H9 (cell line): ENCODE measurements around the gene RETN. TPM values are rescaled to one million over a fixed set of nuclear protein-coding genes. Genes with fewer than 3 reads are reported as not detected.

Experiments
- DNase-seq: peaks from one replicate; pipeline ENCODE4 v3.0.0-alpha.2; 2017
- H2AFZ ChIP-seq: one replicate; pipeline ENCODE4 v1.6.1; 2013; ENCODE audit warnings: mild to moderate bottlenecking, low read length, control low read depth, moderate library complexity
- H2AK5ac ChIP-seq: 2 replicates; pipeline ENCODE4 v1.6.1; 2013; ENCODE audit warnings: low read length, control low read depth, mixed read lengths; ENCODE audit not compliant: insufficient read length
- H2BK120ac ChIP-seq: one replicate; pipeline ENCODE4 v1.6.1; 2013; ENCODE audit warnings: low read depth, mild to moderate bottlenecking, low read length, control low read depth, inconsistent platforms; ENCODE audit not compliant: poor library complexity, severe bottlenecking
- H2BK12ac ChIP-seq: 2 replicates; pipeline ENCODE4 v1.6.1; 2013; ENCODE audit warnings: low read length, control low read depth, mixed read lengths, low read depth; ENCODE audit not compliant: insufficient read length
- H2BK15ac ChIP-seq: 2 replicates; pipeline ENCODE4 v1.6.1; 2013; ENCODE audit warnings: low read depth, low read length, control low read depth
- H2BK20ac ChIP-seq: one replicate; pipeline ENCODE4 v1.6.1; 2013; ENCODE audit warnings: low read depth, mild to moderate bottlenecking, low read length, control low read depth, inconsistent platforms; ENCODE audit not compliant: poor library complexity, severe bottlenecking
- H2BK5ac ChIP-seq: 2 replicates; pipeline ENCODE4 v1.6.1; 2013; ENCODE audit warnings: low read length, control low read depth, mixed read lengths; ENCODE audit not compliant: insufficient read length
- H3K14ac ChIP-seq: 2 replicates; pipeline ENCODE4 v1.6.1; 2013; ENCODE audit warnings: low read length, control low read depth; ENCODE audit not compliant: insufficient read depth
- H3K18ac ChIP-seq: 2 replicates; pipeline ENCODE4 v1.6.1; 2013; ENCODE audit warnings: low read depth, mild to moderate bottlenecking, mixed read lengths, low read length, control low read depth; ENCODE audit not compliant: insufficient read length
- H3K23ac ChIP-seq: 2 replicates; pipeline ENCODE4 v1.6.1; 2013; ENCODE audit warnings: low read length, control low read depth, mixed read lengths, low read depth; ENCODE audit not compliant: insufficient read length
- H3K23me2 ChIP-seq: 2 replicates; pipeline ENCODE4 v1.6.1; 2013; ENCODE audit warnings: low read depth, mild to moderate bottlenecking, mixed read lengths, low read length, control low read depth; ENCODE audit not compliant: insufficient read length, poor library complexity, severe bottlenecking
- H3K27ac ChIP-seq: 2 replicates; pipeline ENCODE4 v1.5.1; 2013; ENCODE audit warnings: low read length, control low read depth, mixed read lengths, low read depth; ENCODE audit not compliant: insufficient read length
- H3K27me3 ChIP-seq: 2 replicates; pipeline ENCODE4 v1.6.1; 2013; ENCODE audit warnings: low read length, control low read depth, inconsistent platforms; ENCODE audit not compliant: insufficient read depth
- H3K4ac ChIP-seq: 2 replicates; pipeline ENCODE4 v1.6.1; 2013; ENCODE audit warnings: low read depth, mild to moderate bottlenecking, control low read depth, inconsistent platforms, low read length, moderate library complexity
- H3K4me1 ChIP-seq: 2 replicates; pipeline ENCODE4 v1.6.1; 2013; ENCODE audit warnings: low read length, control low read depth, inconsistent platforms; ENCODE audit not compliant: insufficient read depth
- H3K4me2 ChIP-seq: 2 replicates; pipeline ENCODE4 v1.6.1; 2013; ENCODE audit warnings: low read length, control low read depth, mixed read lengths; ENCODE audit not compliant: insufficient read length, insufficient read depth
- H3K56ac ChIP-seq: 2 replicates; pipeline ENCODE4 v1.6.1; 2013; ENCODE audit warnings: low read depth, mild to moderate bottlenecking, mixed read lengths, low read length, control low read depth; ENCODE audit not compliant: insufficient read length
- H3K79me1 ChIP-seq: 2 replicates; pipeline ENCODE4 v1.6.1; 2013; ENCODE audit warnings: low read depth, mild to moderate bottlenecking, moderate library complexity, low read length, control low read depth, inconsistent platforms; ENCODE audit not compliant: insufficient read depth, poor library complexity, severe bottlenecking
- H3K79me2 ChIP-seq: 2 replicates; pipeline ENCODE4 v1.6.1; 2013; ENCODE audit warnings: low read length, control low read depth, inconsistent platforms; ENCODE audit not compliant: insufficient read depth
- H3K9ac ChIP-seq: 2 replicates; pipeline ENCODE4 v1.6.1; 2013; ENCODE audit warnings: low read length, control low read depth, mixed read lengths; ENCODE audit not compliant: insufficient read length; ENCODE audit errors: extremely low read depth
- H3K9me3 ChIP-seq: one replicate; pipeline ENCODE4 v1.6.1; 2013; ENCODE audit warnings: low read depth, low read length, inconsistent platforms; ENCODE audit not compliant: control insufficient read depth
- H3T11ph ChIP-seq: one replicate; pipeline ENCODE4 v1.6.1; 2013; ENCODE audit warnings: mild to moderate bottlenecking, low read length, control low read depth, inconsistent platforms
- H4K20me1 ChIP-seq: one replicate; pipeline ENCODE4 v1.6.1; 2013; ENCODE audit not compliant: control insufficient read depth, insufficient read length, insufficient read depth
- H4K5ac ChIP-seq: 2 replicates; pipeline ENCODE4 v1.6.1; 2013; ENCODE audit warnings: low read depth, mild to moderate bottlenecking, mixed read lengths, low read length, control low read depth; ENCODE audit not compliant: insufficient read length
- H4K8ac ChIP-seq: replicated peaks from 2 replicates; pipeline ENCODE4 v1.6.1; 2013; ENCODE audit warnings: low read length, control low read depth, mixed read lengths, low read depth; ENCODE audit not compliant: insufficient read length
- H4K91ac ChIP-seq: 2 replicates; pipeline ENCODE4 v1.6.1; 2013; ENCODE audit warnings: low read depth, mild to moderate bottlenecking, moderate library complexity, mixed read lengths, low read length, control low read depth; ENCODE audit not compliant: insufficient read length
- H3K27ac Mint-ChIP-seq, 3 experiments: 2 replicates in 2 of 3; 3 replicates in 1 of 3; pipeline ENCODE4 v1.8.0; 2020 to 2021; ENCODE audit warnings: mixed read lengths in 3 of 3, mild to moderate bottlenecking in 1 of 3, moderate library complexity in 1 of 3
- H3K27me3 Mint-ChIP-seq: 2 replicates; pipeline ENCODE4 v1.8.0; 2021; ENCODE audit warnings: low read depth, mild to moderate bottlenecking, moderate library complexity, mixed read lengths
- H3K36me3 Mint-ChIP-seq, 3 experiments: 2 replicates in 2 of 3; 3 replicates in 1 of 3; pipeline ENCODE4 v1.8.0; 2020 to 2021; ENCODE audit warnings: low read depth in 3 of 3, mixed read lengths in 3 of 3; ENCODE audit not compliant: insufficient read depth in 1 of 3
- H3K4me1 Mint-ChIP-seq, 2 experiments: 2 replicates each; pipeline ENCODE4 v1.8.0; 2020; ENCODE audit warnings: mixed read lengths in 2 of 2
- H3K4me3 Mint-ChIP-seq, 2 experiments: 2 replicates in 1 of 2; 3 replicates in 1 of 2; pipeline ENCODE4 v1.8.0; 2020 to 2021; ENCODE audit warnings: mild to moderate bottlenecking in 2 of 2, mixed read lengths in 2 of 2, moderate library complexity in 1 of 2
- H3K9me3 Mint-ChIP-seq, 2 experiments: 2 replicates in 1 of 2; 3 replicates in 1 of 2; pipeline ENCODE4 v1.8.0; 2020; ENCODE audit warnings: mild to moderate bottlenecking in 2 of 2, mixed read lengths in 2 of 2, moderate library complexity in 1 of 2
- WGBS: extraction: QIAGEN DNeasy Blood & Tissue Kit; methylation state at CpG from one replicate; pipeline ENCODE4 v1.1.7; 2013; ENCODE audit warnings: missing lambda C conversion rate, low lambda C conversion rate, mixed read lengths; ENCODE audit not compliant: insufficient read length; ENCODE audit errors: extremely low coverage; 5-methylcytosine and 5-hydroxymethylcytosine counted together
- total RNA-seq: library from RNA; stranded (reverse); gene quantifications from 2 replicates; pipeline ENCODE4 v1.2.1, GENCODE V29; 2021
- TF ChIP-seq, protein P1 (sequence below): fragments of 200-600 bp; sonication (generic); conservative IDR thresholded peaks from 3 replicates; pipeline ENCODE4 v1.8.0; 2021; ENCODE audit warnings: antibody characterized with exemption, mild to moderate bottlenecking

RETN gene
- total RNA-seq, 1 experiment from 2014 or later, result not detected

DNA sequence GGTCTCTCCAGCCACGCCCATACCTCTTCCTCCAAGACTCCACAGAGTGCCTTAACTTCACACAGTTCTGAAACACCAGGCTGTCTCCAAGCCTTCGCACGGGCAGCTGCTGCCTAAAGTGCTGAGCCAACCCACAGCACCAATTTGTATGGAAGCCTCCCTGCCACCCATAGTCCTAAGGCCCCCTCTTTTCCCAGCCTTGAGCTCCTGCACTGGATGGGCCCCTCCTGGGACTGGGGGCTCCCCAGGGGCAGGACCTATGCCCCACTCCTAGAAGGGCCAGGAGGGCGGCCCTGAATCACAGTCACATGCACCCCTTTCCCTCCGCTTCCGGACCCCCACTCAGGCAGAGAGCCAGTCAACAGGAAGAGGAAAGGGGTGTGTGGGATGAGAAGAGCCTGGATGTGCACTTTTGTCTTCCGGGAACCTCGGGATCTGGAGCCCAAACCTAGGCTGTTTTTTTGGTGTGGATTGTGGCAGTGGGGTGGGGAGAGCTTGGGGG lies 38.2 kb downstream of the RETN start:
- no peak overlapping the region for H3T11ph ChIP-seq
- H4K20me1 ChIP-seq, result no peaks in the 10 kb centered on the region
- no peak overlapping the region for H2BK12ac ChIP-seq
- H2BK15ac ChIP-seq, result no peak overlapping the region
- TF ChIP-seq, protein P1, sequence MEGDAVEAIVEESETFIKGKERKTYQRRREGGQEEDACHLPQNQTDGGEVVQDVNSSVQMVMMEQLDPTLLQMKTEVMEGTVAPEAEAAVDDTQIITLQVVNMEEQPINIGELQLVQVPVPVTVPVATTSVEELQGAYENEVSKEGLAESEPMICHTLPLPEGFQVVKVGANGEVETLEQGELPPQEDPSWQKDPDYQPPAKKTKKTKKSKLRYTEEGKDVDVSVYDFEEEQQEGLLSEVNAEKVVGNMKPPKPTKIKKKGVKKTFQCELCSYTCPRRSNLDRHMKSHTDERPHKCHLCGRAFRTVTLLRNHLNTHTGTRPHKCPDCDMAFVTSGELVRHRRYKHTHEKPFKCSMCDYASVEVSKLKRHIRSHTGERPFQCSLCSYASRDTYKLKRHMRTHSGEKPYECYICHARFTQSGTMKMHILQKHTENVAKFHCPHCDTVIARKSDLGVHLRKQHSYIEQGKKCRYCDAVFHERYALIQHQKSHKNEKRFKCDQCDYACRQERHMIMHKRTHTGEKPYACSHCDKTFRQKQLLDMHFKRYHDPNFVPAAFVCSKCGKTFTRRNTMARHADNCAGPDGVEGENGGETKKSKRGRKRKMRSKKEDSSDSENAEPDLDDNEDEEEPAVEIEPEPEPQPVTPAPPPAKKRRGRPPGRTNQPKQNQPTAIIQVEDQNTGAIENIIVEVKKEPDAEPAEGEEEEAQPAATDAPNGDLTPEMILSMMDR, result no peak
- H3K4ac ChIP-seq, result no peak overlapping the region
- no peaks in the 10 kb centered on the region for H3K79me1 ChIP-seq
- H3K4me1 ChIP-seq, result no peaks in the 10 kb centered on the region
- no peak overlapping the region for H3K9ac ChIP-seq
- no peak for DNase-seq
- H2BK120ac ChIP-seq, result no peak overlapping the region
- H3K14ac ChIP-seq, result no peak overlapping the region
- no peak overlapping the region for H4K5ac ChIP-seq
- no peaks in the 10 kb centered on the region for H3K9me3 Mint-ChIP-seq
- no peak overlapping the region for H3K4me2 ChIP-seq
- H2AFZ ChIP-seq, result no peak overlapping the region
- no peaks in the 10 kb centered on the region for H3K23me2 ChIP-seq
- no peak overlapping the region; a peak in 1 of 7 replicates for H3K27ac Mint-ChIP-seq
- no peaks in the 10 kb centered on the region for H3K79me2 ChIP-seq
- H3K27me3 Mint-ChIP-seq, result peaks cover 35% of the 10 kb centered on the region
- peaks cover 0 to 8% of the 10 kb centered on the region in 2 experiments; a peak in 2 of 4 replicates for H3K4me1 Mint-ChIP-seq
- no peak overlapping the region for H2AK5ac ChIP-seq
- no peaks in the 10 kb centered on the region for H3K36me3 Mint-ChIP-seq
- H3K9me3 ChIP-seq, result no peaks in the 10 kb centered on the region
- no peak overlapping the region for H2BK5ac ChIP-seq
- no peak overlapping the region for H3K56ac ChIP-seq
- H3K23ac ChIP-seq, result no peak overlapping the region
- no peak overlapping the region for H2BK20ac ChIP-seq
- H3K18ac ChIP-seq, result no peak overlapping the region
- no peak overlapping the region for H3K27ac ChIP-seq
- H4K8ac ChIP-seq, result no peak overlapping the region
- no CpG with 5 or more reads among the region's 8 CpGs for WGBS
- no peak overlapping the region for H4K91ac ChIP-seq
- no peak overlapping the region for H3K4me3 Mint-ChIP-seq
- no peaks in the 10 kb centered on the region for H3K27me3 ChIP-seq
